Mesothelial cell of epicardium (in vitro differentiated cells): ENCODE results near the gene PMPCA. TPM values are rescaled to one million over a fixed set of nuclear protein-coding genes. Genes with fewer than 3 reads are reported as not detected.

ENCODE experiments used
- DNase-seq, 2 experiments: peaks; one replicate each; pipeline ENCODE4 v3.0.0; 2021; ENCODE audit warnings: low spot score in 2 of 2; ENCODE audit not compliant: unreplicated experiment in 2 of 2
- H3K27ac Mint-ChIP-seq: 2 replicates; pipeline ENCODE4 v1.8.0; 2021; ENCODE audit warnings: mixed read lengths
- H3K27me3 Mint-ChIP-seq: 2 replicates; pipeline ENCODE4 v1.8.0; 2021; ENCODE audit warnings: low read depth, mixed read lengths
- H3K36me3 Mint-ChIP-seq: 2 replicates; pipeline ENCODE4 v1.8.0; 2021; ENCODE audit warnings: mixed read lengths
- H3K4me1 Mint-ChIP-seq: 2 replicates; pipeline ENCODE4 v1.8.0; 2021; ENCODE audit warnings: mixed read lengths
- H3K4me3 Mint-ChIP-seq: 2 replicates; pipeline ENCODE4 v1.8.0; 2021; ENCODE audit warnings: mild to moderate bottlenecking, moderate library complexity, mixed read lengths
- H3K9me3 Mint-ChIP-seq: 2 replicates; pipeline ENCODE4 v1.8.0; 2021; ENCODE audit warnings: mixed read lengths
- CTCF ChIP-seq: fragments of 200-600 bp; sonication (generic); IDR thresholded peaks from one replicate; pipeline ENCODE4 v1.5.0; 2021; ENCODE audit warnings: antibody characterized with exemption; ENCODE audit not compliant: unreplicated experiment
- total RNA-seq: library from RNA; stranded (reverse); gene quantifications from 3 replicates; pipeline ENCODE4 v1.2.1, GENCODE V29; 2021

Gene PMPCA
- total RNA-seq, 1 donor from 2014 or later: 74.6 TPM

- DNase-seq: no peak
- Mint-ChIP-seq H3K4me1 (no peaks in the 10 kb centered on the region), H3K9me3 (no peaks in the 10 kb centered on the region), H3K27ac (no peak overlapping the region), H3K4me3 (no peak overlapping the region), H3K27me3 (no peaks in the 10 kb centered on the region), H3K36me3 (peaks cover 35% of the 10 kb centered on the region)
- no peak for TF ChIP-seq CTCF
These were observed 38.2 kb downstream of the PMPCA start for GRCh38 chr9:136448655-136449054.

DNA sequence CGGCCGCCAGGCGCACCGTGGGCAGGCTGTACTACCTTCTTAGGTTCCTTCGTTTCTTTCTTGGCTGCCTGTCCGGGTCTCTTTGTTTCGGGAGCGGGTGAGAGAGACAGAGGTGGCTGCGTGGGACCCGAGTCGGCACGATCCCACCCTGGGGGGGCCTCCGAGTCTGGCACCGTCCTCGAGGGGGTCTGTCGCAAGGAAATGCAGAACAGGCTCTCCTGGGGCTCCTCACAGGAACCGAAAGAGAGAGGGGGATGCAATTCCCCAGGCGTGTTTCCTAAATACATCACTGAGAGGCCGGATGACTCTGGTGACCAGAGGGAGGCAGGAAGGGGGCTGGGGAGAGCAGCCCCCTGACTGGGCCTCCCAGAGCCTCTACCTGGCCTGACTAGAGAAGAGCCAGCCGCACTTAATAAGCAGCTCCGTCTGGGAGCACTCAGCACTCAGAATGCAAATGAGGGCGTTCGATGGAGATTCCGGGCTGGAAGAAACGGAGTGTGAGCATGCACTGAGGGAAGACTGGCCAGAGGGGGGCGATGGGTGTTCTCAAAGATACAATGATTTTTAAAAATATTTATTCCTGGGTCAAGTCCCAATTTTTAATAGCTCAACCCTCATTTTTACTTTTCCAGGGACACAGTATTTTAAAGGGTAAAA, 40.9 kb downstream of the PMPCA start:
- no peak for TF ChIP-seq CTCF
- H3K36me3 Mint-ChIP-seq: peaks cover 43% of the 10 kb centered on the region
- H3K27ac Mint-ChIP-seq: no peak overlapping the region
- no peak for DNase-seq
- H3K4me3 Mint-ChIP-seq: no peak overlapping the region
- H3K27me3 Mint-ChIP-seq: no peaks in the 10 kb centered on the region
- no peaks in the 10 kb centered on the region for H3K9me3 Mint-ChIP-seq
- H3K4me1 Mint-ChIP-seq: no peaks in the 10 kb centered on the region

- Mint-ChIP-seq H3K4me1 (no peaks in the 10 kb centered on the region), H3K36me3 (peaks cover 36% of the 10 kb centered on the region), H3K9me3 (no peaks in the 10 kb centered on the region), H3K4me3 (no peak overlapping the region), H3K27ac (no peak overlapping the region), H3K27me3 (no peaks in the 10 kb centered on the region)
- DNase-seq: no peak
- TF ChIP-seq CTCF: no peak
These were observed 42.9 kb downstream of the PMPCA start for GRCh38 chr9:136453326-136453725.

GRCh38 chr9:136454026-136454796, 43.8 kb downstream of the PMPCA start:
- DNase-seq: no peak
- no peak overlapping the region for H3K27ac Mint-ChIP-seq
- no peaks in the 10 kb centered on the region for H3K4me1 Mint-ChIP-seq
- H3K36me3 Mint-ChIP-seq: peaks cover 42% of the 10 kb centered on the region
- TF ChIP-seq CTCF: no peak
- no peaks in the 10 kb centered on the region for H3K9me3 Mint-ChIP-seq
- H3K4me3 Mint-ChIP-seq: no peak overlapping the region
- no peaks in the 10 kb centered on the region for H3K27me3 Mint-ChIP-seq

DNA sequence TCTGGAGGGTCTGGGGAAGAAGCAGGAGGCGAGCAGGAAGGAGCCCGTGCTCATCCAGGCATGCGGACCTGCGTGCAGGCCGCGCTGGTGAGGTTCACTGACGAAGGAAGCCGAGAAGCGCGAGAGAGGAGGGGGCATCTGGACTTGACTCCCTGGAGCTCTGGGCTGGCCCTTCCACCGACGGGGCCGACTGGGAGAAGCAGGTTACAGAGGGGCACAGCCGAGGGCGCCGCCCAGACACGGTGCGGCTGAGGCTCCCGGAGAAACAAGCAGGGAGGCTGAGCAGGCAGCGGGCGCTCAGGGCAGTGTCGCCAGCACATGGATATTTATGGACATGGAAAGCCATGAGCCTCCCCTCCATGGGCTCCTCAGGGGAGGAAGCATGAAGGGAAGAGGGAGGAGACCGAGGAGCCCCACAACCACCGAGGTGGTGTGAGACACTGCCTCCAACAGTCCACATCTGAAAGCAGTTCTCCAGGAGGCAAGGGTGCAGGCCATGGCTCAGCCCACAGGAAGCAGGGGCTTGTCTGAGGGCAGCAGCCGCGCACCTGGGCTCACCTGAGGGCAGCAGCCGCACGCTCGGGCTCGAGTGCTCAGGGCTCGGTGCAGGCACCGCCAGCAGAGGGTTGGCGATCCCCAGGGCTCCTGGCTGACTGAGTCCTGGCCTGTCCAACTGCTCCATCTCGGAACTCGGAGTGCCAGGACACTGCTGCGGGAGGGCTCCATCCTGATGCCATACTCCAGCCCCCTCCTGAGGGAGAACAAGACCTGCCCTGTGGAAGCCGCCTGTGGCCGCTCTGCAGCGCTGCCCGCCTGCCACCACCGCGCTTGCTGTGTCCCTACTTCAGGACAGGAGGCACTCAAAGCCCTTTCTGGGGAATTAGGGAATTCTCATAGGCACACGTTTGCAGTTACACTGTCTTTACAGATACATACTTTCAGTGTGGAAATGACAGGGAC, 44.9 kb downstream of the PMPCA start:
- H3K4me3 Mint-ChIP-seq: no peak overlapping the region
- TF ChIP-seq CTCF: no peak
- H3K27ac Mint-ChIP-seq: no peak overlapping the region
- no peaks in the 10 kb centered on the region for H3K4me1 Mint-ChIP-seq
- DNase-seq: no peak
- peaks cover 43% of the 10 kb centered on the region for H3K36me3 Mint-ChIP-seq
- no peaks in the 10 kb centered on the region for H3K9me3 Mint-ChIP-seq
- H3K27me3 Mint-ChIP-seq: no peaks in the 10 kb centered on the region
